Osteocyte (in vitro differentiated cells): ENCODE results near the gene CDH16. TPM values are rescaled to one million over a fixed set of nuclear protein-coding genes. Genes with fewer than 3 reads are reported as not detected.

Source experiments
- DNase-seq: peaks from one replicate; pipeline ENCODE4 v3.0.0; 2021; ENCODE audit warnings: mixed read lengths; ENCODE audit not compliant: unreplicated experiment; ENCODE audit errors: extremely low spot score
- H3K27ac Mint-ChIP-seq: one replicate; pipeline ENCODE4 v1.8.0; 2021; ENCODE audit warnings: mild to moderate bottlenecking, mixed read lengths; ENCODE audit not compliant: unreplicated experiment
- H3K27me3 Mint-ChIP-seq: one replicate; pipeline ENCODE4 v1.8.0; 2021; ENCODE audit warnings: mixed read lengths; ENCODE audit not compliant: unreplicated experiment
- H3K36me3 Mint-ChIP-seq: one replicate; pipeline ENCODE4 v1.8.0; 2021; ENCODE audit warnings: mixed read lengths; ENCODE audit not compliant: unreplicated experiment
- H3K4me1 Mint-ChIP-seq: one replicate; pipeline ENCODE4 v1.8.0; 2021; ENCODE audit warnings: mixed read lengths; ENCODE audit not compliant: unreplicated experiment
- H3K4me3 Mint-ChIP-seq: one replicate; pipeline ENCODE4 v1.8.0; 2021; ENCODE audit warnings: mild to moderate bottlenecking, moderate library complexity, mixed read lengths; ENCODE audit not compliant: unreplicated experiment
- H3K9me3 Mint-ChIP-seq: one replicate; pipeline ENCODE4 v1.8.0; 2021; ENCODE audit warnings: mixed read lengths; ENCODE audit not compliant: unreplicated experiment
- total RNA-seq: library from RNA; stranded (reverse); gene quantifications from 2 replicates; pipeline ENCODE4 v1.2.1, GENCODE V29; 2021
- TF ChIP-seq, protein P1 (sequence below): fragments of 200-600 bp; sonication (generic); IDR thresholded peaks from 2 replicates; pipeline ENCODE4 v1.5.0; 2021; ENCODE audit warnings: antibody characterized with exemption, mild to moderate bottlenecking, moderate library complexity

CDH16 gene
- total RNA-seq, 1 donor from 2014 or later, result not detected

DNA sequence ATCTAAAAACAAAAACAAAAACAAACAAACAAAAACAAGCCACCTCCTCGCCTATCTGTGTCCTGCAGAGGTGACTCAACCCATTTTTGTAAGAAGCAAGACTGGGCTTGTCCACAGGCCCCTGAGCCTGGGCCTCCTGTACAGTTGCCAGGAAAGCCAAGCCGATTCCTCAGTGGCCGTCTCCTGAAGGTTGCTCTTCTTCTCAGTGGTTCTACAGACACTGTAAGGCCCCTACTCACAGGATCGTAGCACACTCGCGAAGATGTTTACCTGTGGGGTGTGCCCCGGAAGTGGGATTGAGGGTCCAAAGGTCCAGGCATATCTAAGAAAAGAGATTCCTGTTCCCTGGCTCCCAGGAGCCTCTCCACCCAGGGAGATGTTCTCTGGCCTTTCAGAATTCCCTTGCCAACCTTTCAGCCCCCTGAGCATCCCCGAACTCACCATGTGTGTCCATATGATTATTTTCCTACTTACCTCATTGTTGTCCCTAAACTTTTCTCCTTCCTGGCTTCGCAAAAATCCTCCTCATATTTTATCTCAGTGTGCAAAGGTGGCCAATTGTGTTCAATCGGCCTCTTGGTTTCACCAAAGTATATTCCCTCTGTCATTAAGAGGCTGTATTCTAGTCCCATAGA, 34.9 kb upstream of the CDH16 start:
- Mint-ChIP-seq H3K27me3 (peaks cover 30% of the 10 kb centered on the region), H3K36me3 (peaks cover 3% of the 10 kb centered on the region), H3K27ac (no peak overlapping the region), H3K9me3 (peaks cover 9% of the 10 kb centered on the region), H3K4me3 (no peak overlapping the region), H3K4me1 (no peaks in the 10 kb centered on the region)
- TF ChIP-seq, protein P1, sequence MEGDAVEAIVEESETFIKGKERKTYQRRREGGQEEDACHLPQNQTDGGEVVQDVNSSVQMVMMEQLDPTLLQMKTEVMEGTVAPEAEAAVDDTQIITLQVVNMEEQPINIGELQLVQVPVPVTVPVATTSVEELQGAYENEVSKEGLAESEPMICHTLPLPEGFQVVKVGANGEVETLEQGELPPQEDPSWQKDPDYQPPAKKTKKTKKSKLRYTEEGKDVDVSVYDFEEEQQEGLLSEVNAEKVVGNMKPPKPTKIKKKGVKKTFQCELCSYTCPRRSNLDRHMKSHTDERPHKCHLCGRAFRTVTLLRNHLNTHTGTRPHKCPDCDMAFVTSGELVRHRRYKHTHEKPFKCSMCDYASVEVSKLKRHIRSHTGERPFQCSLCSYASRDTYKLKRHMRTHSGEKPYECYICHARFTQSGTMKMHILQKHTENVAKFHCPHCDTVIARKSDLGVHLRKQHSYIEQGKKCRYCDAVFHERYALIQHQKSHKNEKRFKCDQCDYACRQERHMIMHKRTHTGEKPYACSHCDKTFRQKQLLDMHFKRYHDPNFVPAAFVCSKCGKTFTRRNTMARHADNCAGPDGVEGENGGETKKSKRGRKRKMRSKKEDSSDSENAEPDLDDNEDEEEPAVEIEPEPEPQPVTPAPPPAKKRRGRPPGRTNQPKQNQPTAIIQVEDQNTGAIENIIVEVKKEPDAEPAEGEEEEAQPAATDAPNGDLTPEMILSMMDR, result no peak
- no peak for DNase-seq

DNA sequence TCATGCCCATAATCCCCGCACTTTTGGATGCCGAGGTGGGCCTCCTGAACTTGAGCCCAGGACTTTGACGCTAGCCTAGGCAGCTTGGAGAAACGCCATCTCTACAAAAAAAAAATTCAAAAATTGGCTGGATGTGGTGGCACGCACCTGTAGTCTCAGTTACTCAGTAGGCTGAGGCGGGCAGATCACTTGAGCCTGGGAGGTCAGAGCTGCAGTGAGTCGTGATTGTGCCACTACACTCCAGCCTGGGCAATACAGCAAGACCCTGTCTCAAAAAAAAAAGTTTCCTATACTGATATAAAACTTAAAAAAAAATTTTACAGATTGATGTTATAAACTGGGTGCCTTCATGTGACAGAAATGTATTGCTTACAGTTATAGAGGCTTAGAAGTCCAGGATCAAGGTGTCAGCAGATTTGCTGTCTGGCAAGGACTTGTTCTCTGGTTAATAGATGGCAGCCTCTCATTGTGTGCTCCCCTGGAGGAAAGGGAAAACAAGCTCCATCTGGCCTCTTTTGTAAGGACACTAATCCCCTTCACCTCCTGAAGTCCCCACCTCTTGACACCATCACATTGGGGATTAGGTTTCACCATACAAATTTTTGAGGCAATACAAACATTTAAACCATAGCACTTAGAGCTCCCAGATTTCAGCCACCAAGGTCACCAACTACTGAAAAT, 33.9 kb upstream of the CDH16 start:
- TF ChIP-seq, protein P1, result no peak
- H3K4me1 Mint-ChIP-seq, result no peaks in the 10 kb centered on the region
- no peak overlapping the region for H3K27ac Mint-ChIP-seq
- no peak overlapping the region for H3K4me3 Mint-ChIP-seq
- H3K9me3 Mint-ChIP-seq, result peaks cover 9% of the 10 kb centered on the region
- no peak for DNase-seq
- H3K27me3 Mint-ChIP-seq, result peaks cover 22% of the 10 kb centered on the region
- peaks cover 3% of the 10 kb centered on the region for H3K36me3 Mint-ChIP-seq

DNA sequence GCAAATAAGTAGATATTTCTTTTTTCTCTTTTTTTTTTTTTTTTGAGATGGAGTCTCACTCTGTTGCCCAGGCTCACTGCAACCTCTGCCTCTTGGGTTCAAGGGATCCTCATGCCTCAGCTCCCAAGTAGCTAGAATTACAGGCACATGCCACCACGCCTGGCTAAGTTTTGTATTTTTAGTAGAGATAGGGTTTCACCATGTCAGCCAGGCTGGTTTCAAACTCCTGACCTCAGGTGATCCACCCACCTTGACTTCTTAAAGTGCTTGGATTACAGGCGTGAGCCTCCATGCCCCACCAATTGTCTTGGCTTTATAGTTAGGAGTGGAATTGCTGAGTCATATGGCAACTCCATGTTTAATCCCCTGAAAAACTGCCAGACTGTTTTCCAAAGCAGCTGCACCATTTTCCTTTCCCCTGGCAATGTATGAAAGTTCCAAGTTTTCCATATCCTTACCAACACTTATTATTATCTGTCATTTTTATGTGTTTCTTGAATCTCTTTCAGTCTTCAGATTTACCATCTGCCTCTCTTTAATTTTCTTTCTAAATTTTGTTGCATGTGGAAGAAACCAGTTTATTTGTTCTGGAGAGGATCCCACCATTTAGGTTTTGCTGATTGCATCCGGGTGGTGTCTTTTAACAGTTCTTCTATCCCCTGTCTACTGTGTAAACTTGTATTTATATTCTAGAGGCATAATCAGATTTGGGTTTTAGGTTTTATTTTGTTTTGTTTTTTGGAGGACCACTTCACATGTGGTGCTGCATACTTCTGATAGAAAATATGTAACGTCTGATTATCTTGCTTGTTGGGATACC, 32.5 kb upstream of the CDH16 start:
- Mint-ChIP-seq H3K27ac (no peak overlapping the region), H3K4me1 (no peaks in the 10 kb centered on the region), H3K36me3 (peaks cover 3% of the 10 kb centered on the region), H3K4me3 (no peak overlapping the region), H3K9me3 (peaks cover 9% of the 10 kb centered on the region), H3K27me3 (peaks cover 21% of the 10 kb centered on the region)
- TF ChIP-seq, protein P1, result no peak
- no peak for DNase-seq

DNA sequence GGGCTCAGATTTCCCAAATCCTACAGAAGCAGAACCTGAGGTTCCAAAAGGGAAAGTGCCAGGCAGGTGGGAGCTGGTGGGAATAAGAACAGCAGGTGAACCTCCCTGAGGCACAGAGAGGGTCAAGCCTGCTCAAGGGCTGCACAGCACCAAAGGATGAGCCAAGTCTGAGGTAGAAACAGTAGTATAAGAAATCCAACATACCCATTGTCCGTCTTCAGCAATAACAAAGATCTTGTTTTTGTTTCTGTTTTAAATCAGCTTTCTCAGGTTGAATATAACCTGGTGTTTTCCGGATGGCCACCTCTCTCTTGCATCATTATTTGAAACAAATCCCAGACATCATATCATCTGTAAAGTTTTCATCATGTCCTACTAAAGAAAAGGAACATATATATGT, 31.8 kb upstream of the CDH16 start:
- no peak for DNase-seq
- H3K4me3 Mint-ChIP-seq, result no peak overlapping the region
- H3K27ac Mint-ChIP-seq, result no peak overlapping the region
- H3K9me3 Mint-ChIP-seq, result peaks cover 9% of the 10 kb centered on the region
- H3K4me1 Mint-ChIP-seq, result no peaks in the 10 kb centered on the region
- TF ChIP-seq, protein P1, result no peak
- peaks cover 3% of the 10 kb centered on the region for H3K36me3 Mint-ChIP-seq
- H3K27me3 Mint-ChIP-seq, result peaks cover 21% of the 10 kb centered on the region

DNA sequence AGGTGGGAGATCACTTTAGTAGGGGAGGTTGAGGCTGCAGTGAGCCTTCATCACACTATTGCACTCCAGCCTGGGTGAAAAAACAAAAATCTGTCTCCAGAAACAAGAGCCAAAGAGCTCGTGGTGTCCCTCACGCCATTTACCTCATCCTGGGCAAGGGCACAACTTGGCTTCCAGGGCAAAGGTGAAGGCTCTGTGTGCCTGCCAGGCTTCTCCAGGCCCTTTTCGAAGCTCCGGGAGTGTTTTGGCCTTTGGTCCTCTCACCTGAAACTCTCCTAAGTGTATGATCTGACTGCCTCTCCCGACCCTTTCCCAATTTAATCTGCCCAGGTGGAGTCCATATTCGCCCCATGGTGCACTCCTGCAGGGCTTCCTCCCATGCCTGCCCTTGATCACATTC, 30.8 kb upstream of the CDH16 start:
- Mint-ChIP-seq H3K9me3 (peaks cover 9% of the 10 kb centered on the region), H3K36me3 (peaks cover 3% of the 10 kb centered on the region), H3K4me3 (no peak overlapping the region), H3K4me1 (no peaks in the 10 kb centered on the region), H3K27ac (no peak overlapping the region), H3K27me3 (peaks cover 21% of the 10 kb centered on the region)
- no peak for DNase-seq
- TF ChIP-seq, protein P1, result no peak
